GM10847 (cell line): ENCODE data around the gene SLC30A5.

Source experiments
- POLR2A ChIP-seq: IDR thresholded peaks from 2 replicates; pipeline ENCODE4 v1.6.1; 2011; ENCODE audit not compliant: insufficient read length; ENCODE audit errors: extremely low read depth

The SLC30A5 gene

DNA sequence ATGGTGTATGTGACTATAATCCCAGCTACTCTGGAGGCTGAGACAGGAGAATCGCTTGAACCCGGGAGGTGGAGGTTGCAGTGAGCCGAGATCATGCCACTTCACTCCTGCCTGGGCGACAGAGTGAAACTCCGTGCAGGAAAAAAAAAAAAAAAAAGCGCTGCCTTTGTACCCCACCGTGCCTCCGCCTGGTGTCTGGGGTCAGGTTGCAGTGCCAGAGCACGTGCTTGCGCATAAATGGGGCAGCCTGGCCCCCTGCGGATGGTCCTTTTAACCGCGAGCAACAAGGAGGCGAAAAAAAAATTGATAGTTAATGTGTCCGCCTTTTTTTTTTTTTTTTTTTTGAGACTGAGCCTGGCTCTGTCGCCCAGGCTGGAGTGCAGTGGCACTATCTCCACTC, 66.8 kb downstream of the SLC30A5 start:
- TF ChIP-seq POLR2A: no peak

DNA sequence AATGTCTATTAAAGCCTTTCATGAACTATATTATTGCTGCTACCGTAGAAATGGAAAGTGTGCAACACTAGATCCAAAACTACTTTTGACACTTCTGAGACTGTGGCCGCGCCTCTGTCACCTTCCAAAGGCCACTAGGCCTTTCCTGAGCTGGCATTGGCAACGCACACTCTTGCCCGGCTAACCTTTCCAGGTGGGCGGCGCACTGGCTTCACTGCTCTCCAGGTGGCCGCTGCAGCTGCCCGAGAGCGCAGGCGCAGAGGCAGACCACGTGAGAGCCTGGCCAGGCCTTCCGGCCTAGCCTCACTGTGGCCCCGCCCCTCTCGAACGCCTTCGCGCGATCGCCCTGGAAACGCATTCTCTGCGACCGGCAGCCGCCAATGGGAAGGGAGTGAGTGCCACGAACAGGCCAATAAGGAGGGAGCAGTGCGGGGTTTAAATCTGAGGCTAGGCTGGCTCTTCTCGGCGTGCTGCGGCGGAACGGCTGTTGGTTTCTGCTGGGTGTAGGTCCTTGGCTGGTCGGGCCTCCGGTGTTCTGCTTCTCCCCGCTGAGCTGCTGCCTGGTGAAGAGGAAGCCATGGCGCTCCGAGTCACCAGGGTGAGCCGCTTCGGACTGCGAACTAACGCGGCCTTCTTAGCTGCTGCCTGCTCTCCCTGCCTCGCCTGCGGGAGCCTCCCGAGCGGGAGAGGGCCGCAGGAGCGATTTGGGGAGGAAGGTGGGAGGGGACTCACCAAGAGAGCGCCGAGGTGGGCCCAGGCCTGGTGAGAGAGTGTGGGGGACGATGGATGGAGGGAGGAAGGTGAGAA, 73.1 kb downstream of the SLC30A5 start, which contains the start of gene CCNB1:
CCNB1 (plus strand) TSS at position 465 of the 807 bp plus-strand sequence; CDS start at position 578, 113 bp downstream.
- peak; percentile 51 for TF ChIP-seq POLR2A

DNA sequence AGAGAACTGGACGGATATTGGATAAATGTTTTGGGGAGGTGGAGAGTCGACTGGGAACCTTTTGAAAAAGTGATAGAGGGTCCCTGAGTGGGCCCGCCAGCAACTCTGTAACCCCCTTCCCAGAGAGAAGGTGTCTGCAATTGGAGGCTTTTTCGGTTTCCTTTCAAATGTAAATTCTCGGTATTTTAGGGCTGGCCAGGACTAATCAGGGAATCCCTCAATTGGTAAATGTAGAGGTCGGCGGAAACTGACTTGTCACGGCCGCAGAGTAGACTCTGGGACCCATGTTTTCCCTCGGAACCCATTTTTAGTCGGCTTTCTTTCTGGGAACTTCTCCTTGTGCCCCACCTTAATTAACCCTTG, 73.7 kb downstream of the SLC30A5 start:
- TF ChIP-seq POLR2A: no peak

DNA sequence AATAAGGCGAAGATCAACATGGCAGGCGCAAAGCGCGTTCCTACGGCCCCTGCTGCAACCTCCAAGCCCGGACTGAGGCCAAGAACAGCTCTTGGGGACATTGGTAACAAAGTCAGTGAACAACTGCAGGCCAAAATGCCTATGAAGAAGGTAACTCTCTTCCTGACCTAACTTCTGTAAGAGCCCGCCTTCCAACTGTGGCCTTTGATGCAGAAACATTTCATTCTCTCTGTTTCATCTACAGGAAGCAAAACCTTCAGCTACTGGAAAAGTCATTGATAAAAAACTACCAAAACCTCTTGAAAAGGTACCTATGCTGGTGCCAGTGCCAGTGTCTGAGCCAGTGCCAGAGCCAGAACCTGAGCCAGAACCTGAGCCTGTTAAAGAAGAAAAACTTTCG, 74.1 kb downstream of the SLC30A5 start:
- no peak for TF ChIP-seq POLR2A

DNA sequence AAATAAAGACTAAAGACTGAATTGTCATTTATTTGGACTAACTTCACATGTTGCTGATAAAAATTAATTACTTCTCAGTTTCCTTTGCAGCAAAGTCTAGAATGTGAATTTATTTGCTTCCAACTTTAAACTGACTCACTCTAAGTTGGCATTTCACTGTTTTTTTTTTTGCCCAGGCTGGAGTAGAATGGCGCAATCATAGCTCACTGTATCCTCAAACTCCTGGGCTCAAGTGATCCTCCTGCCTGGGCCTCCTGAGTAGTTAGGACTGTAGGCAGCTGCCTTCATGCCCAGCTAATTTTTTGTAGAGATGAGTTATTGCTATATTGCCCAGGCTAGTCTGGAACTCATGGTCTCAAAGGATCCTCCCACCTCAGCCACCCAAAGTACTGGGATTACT, 76.7 kb downstream of the SLC30A5 start:
- TF ChIP-seq POLR2A: no peak

DNA sequence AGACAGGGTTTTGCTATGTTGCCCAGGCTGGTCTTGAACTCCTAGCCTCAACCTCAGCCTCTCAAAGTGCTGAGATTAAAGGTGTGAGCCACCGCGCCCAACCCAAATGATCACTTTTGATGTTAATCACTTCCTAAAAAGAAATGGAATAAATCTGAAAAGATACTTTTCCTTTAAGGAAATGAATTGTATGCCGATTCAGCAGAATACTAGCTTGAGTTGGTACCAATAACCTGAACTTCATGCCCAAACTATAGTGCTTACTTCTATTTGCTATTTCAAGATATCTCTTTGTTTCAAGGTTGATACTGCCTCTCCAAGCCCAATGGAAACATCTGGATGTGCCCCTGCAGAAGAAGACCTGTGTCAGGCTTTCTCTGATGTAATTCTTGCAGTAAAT, 77.2 kb downstream of the SLC30A5 start:
- no peak for TF ChIP-seq POLR2A
